ENCODE measurements around the gene ZNF782.
A peak's percentile ranks its signal among the peaks of the same experiment; 100 is the strongest.
"Not testable (repeated sequence)": the region's sequence is repeated elsewhere in the genome, so short reads cannot be mapped to it uniquely, and the experiment has no call there.

Gene ZNF782

DNA sequence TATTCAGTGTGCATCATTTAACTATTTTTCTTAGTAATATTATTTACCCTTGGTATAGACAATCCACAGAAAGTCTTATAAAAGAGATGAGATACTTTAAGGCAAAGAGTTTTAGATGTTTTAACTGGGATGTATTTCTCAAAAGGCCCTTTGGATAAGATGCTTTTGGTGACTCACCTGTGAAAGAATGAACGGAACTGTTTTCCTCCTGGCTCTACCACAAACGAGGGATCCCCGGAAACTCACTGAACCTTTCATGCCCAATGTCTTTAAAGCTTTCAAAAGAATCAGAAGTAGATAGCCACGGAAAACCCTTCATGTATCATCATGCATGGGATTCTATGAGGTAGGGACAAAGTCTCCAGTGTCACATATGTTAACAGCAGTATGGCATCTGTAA is 1.6 kb downstream of the ZNF782 start:
- no peak for DNase-seq

DNA sequence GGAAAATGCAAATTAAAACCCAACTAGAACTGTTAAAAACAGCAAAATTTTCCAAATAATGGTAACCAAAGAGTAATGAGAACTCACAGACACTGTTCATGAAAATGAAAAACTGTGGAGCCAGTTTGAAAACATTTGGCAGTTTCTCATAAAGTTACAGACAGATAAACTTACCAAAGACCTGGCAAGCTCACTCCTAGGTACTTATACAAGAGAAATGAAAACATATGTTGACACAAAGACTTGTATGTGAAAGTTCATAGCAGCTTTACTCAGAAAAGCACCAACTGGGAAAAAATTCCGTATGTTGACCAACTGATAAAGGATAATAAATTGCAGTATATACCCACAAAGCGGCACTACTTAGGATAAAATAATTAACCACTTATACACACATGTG is 10.3 kb downstream of the ZNF782 start:
- no peak for DNase-seq

DNA sequence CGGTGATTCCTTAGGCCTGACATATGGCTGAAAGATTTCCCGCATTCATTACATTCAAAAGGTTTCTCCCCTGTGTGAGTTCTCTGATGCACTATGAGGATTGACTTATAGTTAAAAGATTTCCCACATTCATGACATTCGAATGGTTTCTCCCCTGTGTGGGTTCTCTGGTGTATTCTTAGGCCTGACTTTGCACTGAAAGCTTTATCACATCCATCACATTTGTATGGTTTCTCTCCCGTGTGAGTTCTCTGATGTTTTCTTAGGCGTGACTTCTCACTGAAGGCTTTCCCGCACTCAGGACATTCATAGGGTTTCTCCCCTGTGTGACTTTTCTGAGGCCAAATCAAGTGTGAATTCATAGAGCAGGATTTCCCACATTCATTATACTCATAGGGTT is 35.8 kb downstream of the ZNF782 start:
- DNase-seq, result peak; percentile 14

GRCh38 chr9:96817973-96818372 is 36.3 kb downstream of the ZNF782 start:
- DNase-seq, result no peak

DNA sequence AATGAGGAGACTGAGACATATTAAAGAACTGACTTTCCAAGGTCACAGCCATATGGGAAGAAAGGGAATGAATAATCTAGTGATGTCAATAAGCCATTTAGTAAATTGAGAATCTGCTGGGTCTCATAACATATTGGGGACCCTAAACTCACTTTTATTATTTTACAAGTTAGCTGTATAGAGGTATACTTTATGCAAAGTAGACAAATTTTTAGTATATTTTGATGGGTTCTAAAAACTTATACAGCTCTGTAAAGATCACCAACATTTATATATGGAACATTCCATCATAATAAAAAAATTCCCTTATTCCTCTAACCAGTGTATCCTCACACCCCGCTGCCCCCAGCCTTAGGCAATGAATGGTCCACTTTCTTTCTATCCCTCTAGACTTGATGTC is 40.7 kb downstream of the ZNF782 start:
- no peak for DNase-seq

DNA sequence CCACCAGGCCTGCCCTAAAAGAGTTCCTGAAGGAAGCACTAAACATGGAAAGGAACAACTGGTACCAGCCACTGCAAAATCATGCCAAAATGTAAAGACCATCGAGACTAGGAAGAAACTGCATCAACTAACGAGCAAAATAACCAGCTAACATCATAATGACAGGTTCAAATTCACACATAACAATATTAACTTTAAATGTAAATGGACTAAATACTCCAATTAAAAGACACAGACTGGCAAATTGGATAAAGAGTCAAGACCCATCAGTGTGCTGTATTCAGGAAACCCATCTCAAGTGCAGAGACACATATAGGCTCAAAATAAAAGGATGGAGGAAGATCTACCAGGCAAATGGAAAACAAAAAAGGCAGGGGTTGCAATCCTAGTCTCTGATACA is 55.4 kb downstream of the ZNF782 start:
- DNase-seq, result not testable (repeated sequence)

DNA sequence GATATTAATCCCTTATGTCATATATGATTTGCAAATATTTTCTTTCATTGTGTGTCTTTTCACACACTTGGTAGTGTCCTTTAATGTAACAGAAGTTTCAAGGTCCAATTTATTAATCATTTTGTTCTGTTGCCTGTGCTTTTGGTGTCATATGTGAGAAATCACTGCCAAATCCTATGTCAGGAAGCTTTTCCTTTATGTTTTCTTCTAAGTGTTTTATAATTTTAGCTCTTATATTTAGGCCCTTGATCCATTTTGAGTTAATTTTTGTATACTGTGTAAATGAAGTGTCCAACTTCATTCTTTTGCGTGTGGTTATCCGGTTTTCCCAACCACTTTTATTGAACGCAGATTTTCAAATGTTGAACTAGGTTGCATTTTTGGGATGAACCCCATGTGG is 70.3 kb downstream of the ZNF782 start:
- no peak for DNase-seq

GRCh38 chr9:96782235-96782634 is 72.1 kb downstream of the ZNF782 start:
- DNase-seq, result no peak

GRCh38 chr9:96781552-96781951 is 72.8 kb downstream of the ZNF782 start:
- DNase-seq, result no peak

- DNase-seq, result no peak
Measured at GRCh38 chr9:96779089-96779488, 75.2 kb downstream of the ZNF782 start.

- no peak for DNase-seq
Measured at GRCh38 chr9:96777426-96777864, 76.9 kb downstream of the ZNF782 start.

DNA sequence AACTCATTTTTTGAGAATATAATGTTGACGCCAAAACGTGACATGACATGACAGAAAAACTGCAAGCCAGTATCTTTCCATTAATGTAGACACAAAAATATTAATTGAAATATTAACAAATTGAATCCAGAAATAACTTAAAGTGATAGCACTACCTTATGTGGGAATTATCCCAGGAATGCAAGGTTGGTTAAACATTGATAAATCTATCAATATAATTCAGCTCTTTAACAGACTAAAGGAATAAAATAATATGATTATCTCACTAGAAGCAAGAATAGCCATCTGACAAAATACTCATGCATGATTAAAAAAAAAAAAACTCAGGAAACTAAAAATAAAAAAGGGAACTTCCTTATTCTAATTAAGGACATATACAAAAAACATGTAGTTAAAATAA is 83.2 kb downstream of the ZNF782 start:
- DNase-seq, result no peak

DNA sequence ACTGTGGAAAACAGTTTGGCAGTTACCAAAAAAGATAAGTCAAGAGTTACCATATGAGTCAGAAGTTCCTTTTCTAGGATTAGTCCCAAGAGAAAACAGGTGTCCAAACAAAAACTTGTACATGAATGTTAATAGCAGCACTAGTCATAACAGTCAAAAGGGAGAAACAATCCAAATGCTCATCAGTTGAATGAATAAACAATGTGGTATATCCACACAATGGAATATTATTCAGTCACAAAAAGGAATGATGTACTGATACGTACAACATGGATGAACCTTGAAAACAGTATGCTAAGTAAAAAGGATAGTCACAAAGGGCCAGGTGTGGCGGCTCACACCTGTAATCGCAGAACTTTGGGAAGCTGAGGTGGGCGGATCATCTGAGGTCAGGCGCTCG is 84.3 kb downstream of the ZNF782 start:
- no peak for DNase-seq

All from DMS53 (cell line).